Measurements from ENCODE around the gene DHRS3. TPM values are rescaled to one million over a fixed set of nuclear protein-coding genes. Genes with fewer than 3 reads are reported as not detected.

The DHRS3 gene
- total and polyA plus RNA-seq, 2 of the 13 experiments (the other 11 are each of a cell fraction or from before 2014, with no cell fraction given): 48.5 to 90.5 TPM

DNA sequence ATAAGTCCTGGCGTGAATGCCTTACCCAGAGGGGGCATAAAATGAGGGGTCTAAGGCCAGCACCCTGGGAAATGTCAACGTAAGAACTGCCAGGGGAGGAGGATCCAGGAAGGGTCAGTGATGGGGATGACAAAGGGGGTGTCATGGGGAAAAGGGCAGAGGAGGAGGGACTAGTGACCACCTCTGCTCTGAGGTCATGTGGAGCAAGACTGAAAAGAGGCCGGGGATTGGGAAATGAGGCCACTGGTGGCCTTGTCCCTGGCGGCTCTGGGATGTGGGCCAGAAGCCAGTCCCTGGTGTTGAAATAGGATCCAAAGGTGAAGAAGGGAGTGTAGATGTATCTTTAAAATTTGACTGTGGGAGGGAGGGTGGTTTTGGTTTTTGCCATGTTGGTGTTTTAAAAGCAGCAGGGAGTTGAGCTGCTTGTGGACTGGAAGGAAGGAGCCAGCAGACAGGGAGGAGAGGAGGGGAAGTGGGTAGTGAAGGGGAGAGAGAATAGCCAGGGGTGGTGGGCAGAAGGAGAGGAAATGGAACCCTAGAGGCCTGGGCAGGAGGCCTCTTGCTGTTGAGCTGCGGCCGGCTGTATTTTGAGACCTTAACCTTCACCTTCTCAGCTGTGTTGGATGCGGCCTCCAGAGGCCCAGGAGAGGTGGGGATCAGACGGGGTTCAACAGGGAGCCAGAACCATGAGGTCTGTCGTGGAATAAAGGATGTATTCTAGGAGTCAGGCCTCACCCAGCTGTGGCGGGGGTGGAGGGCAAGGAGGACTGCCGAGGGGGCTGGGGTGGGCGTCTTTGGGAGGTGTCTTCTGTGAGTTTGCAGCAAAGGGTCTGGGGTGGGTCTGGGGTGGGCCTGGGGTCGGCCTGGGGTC lies 92.5 kb downstream of the DHRS3 start (continued):
- TF ChIP-seq, protein P1, sequence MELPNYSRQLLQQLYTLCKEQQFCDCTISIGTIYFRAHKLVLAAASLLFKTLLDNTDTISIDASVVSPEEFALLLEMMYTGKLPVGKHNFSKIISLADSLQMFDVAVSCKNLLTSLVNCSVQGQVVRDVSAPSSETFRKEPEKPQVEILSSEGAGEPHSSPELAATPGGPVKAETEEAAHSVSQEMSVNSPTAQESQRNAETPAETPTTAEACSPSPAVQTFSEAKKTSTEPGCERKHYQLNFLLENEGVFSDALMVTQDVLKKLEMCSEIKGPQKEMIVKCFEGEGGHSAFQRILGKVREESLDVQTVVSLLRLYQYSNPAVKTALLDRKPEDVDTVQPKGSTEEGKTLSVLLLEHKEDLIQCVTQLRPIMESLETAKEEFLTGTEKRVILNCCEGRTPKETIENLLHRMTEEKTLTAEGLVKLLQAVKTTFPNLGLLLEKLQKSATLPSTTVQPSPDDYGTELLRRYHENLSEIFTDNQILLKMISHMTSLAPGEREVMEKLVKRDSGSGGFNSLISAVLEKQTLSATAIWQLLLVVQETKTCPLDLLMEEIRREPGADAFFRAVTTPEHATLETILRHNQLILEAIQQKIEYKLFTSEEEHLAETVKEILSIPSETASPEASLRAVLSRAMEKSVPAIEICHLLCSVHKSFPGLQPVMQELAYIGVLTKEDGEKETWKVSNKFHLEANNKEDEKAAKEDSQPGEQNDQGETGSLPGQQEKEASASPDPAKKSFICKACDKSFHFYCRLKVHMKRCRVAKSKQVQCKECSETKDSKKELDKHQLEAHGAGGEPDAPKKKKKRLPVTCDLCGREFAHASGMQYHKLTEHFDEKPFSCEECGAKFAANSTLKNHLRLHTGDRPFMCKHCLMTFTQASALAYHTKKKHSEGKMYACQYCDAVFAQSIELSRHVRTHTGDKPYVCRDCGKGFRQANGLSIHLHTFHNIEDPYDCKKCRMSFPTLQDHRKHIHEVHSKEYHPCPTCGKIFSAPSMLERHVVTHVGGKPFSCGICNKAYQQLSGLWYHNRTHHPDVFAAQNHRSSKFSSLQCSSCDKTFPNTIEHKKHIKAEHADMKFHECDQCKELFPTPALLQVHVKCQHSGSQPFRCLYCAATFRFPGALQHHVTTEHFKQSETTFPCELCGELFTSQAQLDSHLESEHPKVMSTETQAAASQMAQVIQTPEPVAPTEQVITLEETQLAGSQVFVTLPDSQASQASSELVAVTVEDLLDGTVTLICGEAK (IDR thresholded peaks at IDR 0.05): no peak
- TF ChIP-seq, protein P1 (CRISPR knock-in tag; IDR thresholded peaks at IDR 0.05): no peak; the same call in 1 of the 2 replicates
- no peak; the same call in 1 of the 2 replicates for TF ChIP-seq SPEN (CRISPR knock-in tag; IDR thresholded peaks at IDR 0.05; ENCODE audit: low read depth)
- TF ChIP-seq JUNB (CRISPR knock-in tag; IDR thresholded peaks at IDR 0.05; ENCODE audit: borderline replicate concordance): peak; percentile 57; the same call in 1 of the 2 replicates
- TF ChIP-seq ZBTB8A (CRISPR knock-in tag; IDR thresholded peaks at IDR 0.05; ENCODE audit: borderline replicate concordance, low read depth): no peak
- no peak for TF ChIP-seq ZNF20 (CRISPR knock-in tag; IDR thresholded peaks at IDR 0.05)
- TF ChIP-seq ZNF235 (CRISPR knock-in tag; IDR thresholded peaks at IDR 0.05; ENCODE audit: borderline replicate concordance): no peak
- 0 out of 2 replicates have a peak, but pooled peaks have one; percentile 25 for TF ChIP-seq MXD4 (CRISPR knock-in tag; IDR thresholded peaks at IDR 0.05)
- TF ChIP-seq MTA3 (CRISPR knock-in tag; IDR thresholded peaks at IDR 0.05): no peak
- no peak for TF ChIP-seq KLF9 (CRISPR knock-in tag; IDR thresholded peaks at IDR 0.05; ENCODE audit: low read depth)
- TF ChIP-seq ZNF205 (CRISPR knock-in tag; IDR thresholded peaks at IDR 0.05): peak; percentile 45; the same call in 1 of the 2 replicates
- TF ChIP-seq, protein P2, sequence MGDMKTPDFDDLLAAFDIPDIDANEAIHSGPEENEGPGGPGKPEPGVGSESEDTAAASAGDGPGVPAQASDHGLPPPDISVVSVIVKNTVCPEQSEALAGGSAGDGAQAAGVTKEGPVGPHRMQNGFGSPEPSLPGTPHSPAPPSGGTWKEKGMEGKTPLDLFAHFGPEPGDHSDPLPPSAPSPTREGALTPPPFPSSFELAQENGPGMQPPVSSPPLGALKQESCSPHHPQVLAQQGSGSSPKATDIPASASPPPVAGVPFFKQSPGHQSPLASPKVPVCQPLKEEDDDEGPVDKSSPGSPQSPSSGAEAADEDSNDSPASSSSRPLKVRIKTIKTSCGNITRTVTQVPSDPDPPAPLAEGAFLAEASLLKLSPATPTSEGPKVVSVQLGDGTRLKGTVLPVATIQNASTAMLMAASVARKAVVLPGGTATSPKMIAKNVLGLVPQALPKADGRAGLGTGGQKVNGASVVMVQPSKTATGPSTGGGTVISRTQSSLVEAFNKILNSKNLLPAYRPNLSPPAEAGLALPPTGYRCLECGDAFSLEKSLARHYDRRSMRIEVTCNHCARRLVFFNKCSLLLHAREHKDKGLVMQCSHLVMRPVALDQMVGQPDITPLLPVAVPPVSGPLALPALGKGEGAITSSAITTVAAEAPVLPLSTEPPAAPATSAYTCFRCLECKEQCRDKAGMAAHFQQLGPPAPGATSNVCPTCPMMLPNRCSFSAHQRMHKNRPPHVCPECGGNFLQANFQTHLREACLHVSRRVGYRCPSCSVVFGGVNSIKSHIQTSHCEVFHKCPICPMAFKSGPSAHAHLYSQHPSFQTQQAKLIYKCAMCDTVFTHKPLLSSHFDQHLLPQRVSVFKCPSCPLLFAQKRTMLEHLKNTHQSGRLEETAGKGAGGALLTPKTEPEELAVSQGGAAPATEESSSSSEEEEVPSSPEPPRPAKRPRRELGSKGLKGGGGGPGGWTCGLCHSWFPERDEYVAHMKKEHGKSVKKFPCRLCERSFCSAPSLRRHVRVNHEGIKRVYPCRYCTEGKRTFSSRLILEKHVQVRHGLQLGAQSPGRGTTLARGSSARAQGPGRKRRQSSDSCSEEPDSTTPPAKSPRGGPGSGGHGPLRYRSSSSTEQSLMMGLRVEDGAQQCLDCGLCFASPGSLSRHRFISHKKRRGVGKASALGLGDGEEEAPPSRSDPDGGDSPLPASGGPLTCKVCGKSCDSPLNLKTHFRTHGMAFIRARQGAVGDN (CRISPR knock-in tag; IDR thresholded peaks at IDR 0.05): peak; percentile 79
- TF ChIP-seq ISX (CRISPR knock-in tag; conservative IDR thresholded peaks at IDR 0.05): no peak
- TF ChIP-seq, protein P3, sequence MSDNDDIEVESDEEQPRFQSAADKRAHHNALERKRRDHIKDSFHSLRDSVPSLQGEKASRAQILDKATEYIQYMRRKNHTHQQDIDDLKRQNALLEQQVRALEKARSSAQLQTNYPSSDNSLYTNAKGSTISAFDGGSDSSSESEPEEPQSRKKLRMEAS (IDR thresholded peaks at IDR 0.05): peak; percentile 44; the same call in 1 of the 2 replicates
- no peak for TF ChIP-seq BRCA1 (CRISPR knock-in tag; IDR thresholded peaks at IDR 0.05)
- TF ChIP-seq NR2F2 (IDR thresholded peaks at IDR 0.05; ENCODE audit: borderline replicate concordance, low read depth): peak; percentile 78
- no peak for TF ChIP-seq ZNF224 (CRISPR knock-in tag; IDR thresholded peaks at IDR 0.05)
